Astrocyte (in vitro differentiated cells and primary cell): ENCODE data around the gene PIK3CD. TPM values are rescaled to one million over a fixed set of nuclear protein-coding genes. Genes with fewer than 3 reads are reported as not detected.

ENCODE experiments used
- DNase-seq: peaks from one replicate; pipeline ENCODE4 v3.0.0-alpha.2; 2010; ENCODE audit warnings: low read depth
- FAIRE-seq: peaks from 2 replicates; lab custom pipeline; 2011; peaks lifted over from hg19 to GRCh38; lab: Jason Lieb, UNC
- H2AFZ ChIP-seq: 2 replicates; pipeline ENCODE4 v1.6.0; 2012; ENCODE audit warnings: low read depth, low read length, inconsistent platforms
- H3K27ac ChIP-seq: 2 replicates; pipeline ENCODE4 v1.5.1; 2011; ENCODE audit warnings: low read depth, low read length, inconsistent platforms
- H3K27me3 ChIP-seq: 2 replicates; pipeline ENCODE4 v1.6.0; 2011; ENCODE audit warnings: low read length, inconsistent platforms; ENCODE audit not compliant: insufficient read depth
- H3K36me3 ChIP-seq: 2 replicates; pipeline ENCODE4 v1.5.1; 2011; ENCODE audit warnings: low read length, inconsistent platforms; ENCODE audit not compliant: insufficient read depth
- H3K4me1 ChIP-seq: 2 replicates; pipeline ENCODE4 v1.5.1; 2011; ENCODE audit warnings: low read length, inconsistent platforms; ENCODE audit not compliant: insufficient read depth
- H3K4me2 ChIP-seq: 2 replicates; pipeline ENCODE4 v1.6.0; 2012; ENCODE audit warnings: low read length, inconsistent platforms
- H3K4me3 ChIP-seq: 2 replicates; pipeline ENCODE4 v1.5.1; 2011; ENCODE audit warnings: low read depth, mild to moderate bottlenecking, low read length, inconsistent platforms; ENCODE audit not compliant: insufficient read depth
- H3K79me2 ChIP-seq: 2 replicates; pipeline ENCODE4 v1.6.0; 2012; ENCODE audit warnings: mild to moderate bottlenecking, low read length, inconsistent platforms; ENCODE audit not compliant: insufficient read depth
- H3K9ac ChIP-seq: 2 replicates; pipeline ENCODE4 v1.6.0; 2012; ENCODE audit warnings: mild to moderate bottlenecking, low read length, inconsistent platforms
- H3K9me3 ChIP-seq: 2 replicates; pipeline ENCODE4 v1.5.1; 2012; ENCODE audit warnings: low read depth, mild to moderate bottlenecking, low read length, inconsistent platforms; ENCODE audit not compliant: insufficient read depth
- H4K20me1 ChIP-seq: 2 replicates; pipeline ENCODE4 v1.6.0; 2012; ENCODE audit warnings: low read length, inconsistent platforms; ENCODE audit not compliant: insufficient read depth
- H3K27ac Mint-ChIP-seq: one replicate; pipeline ENCODE4 v1.8.0; 2021; ENCODE audit warnings: mild to moderate bottlenecking, mixed read lengths; ENCODE audit not compliant: unreplicated experiment
- H3K27me3 Mint-ChIP-seq: one replicate; pipeline ENCODE4 v1.8.0; 2021; ENCODE audit warnings: low read depth, mixed read lengths; ENCODE audit not compliant: unreplicated experiment
- H3K36me3 Mint-ChIP-seq: one replicate; pipeline ENCODE4 v1.8.0; 2021; ENCODE audit warnings: low read depth, mixed read lengths; ENCODE audit not compliant: unreplicated experiment
- H3K4me1 Mint-ChIP-seq: one replicate; pipeline ENCODE4 v1.8.0; 2021; ENCODE audit warnings: low read depth, mixed read lengths; ENCODE audit not compliant: unreplicated experiment
- H3K4me3 Mint-ChIP-seq: one replicate; pipeline ENCODE4 v1.8.0; 2021; ENCODE audit warnings: mild to moderate bottlenecking, moderate library complexity, mixed read lengths; ENCODE audit not compliant: unreplicated experiment
- H3K9me3 Mint-ChIP-seq: one replicate; pipeline ENCODE4 v1.8.0; 2021; ENCODE audit warnings: mild to moderate bottlenecking, mixed read lengths; ENCODE audit not compliant: unreplicated experiment
- CTCF ChIP-seq: IDR thresholded peaks from 2 replicates; pipeline ENCODE4 v1.5.1; 2011; ENCODE audit warnings: low read depth, mild to moderate bottlenecking, inconsistent platforms, low read length, moderate library complexity; ENCODE audit not compliant: insufficient read depth
- EZH2 ChIP-seq: IDR thresholded peaks from 2 replicates; pipeline ENCODE4 v1.6.1; 2012; ENCODE audit warnings: mild to moderate bottlenecking, low read length, inconsistent platforms; ENCODE audit not compliant: insufficient read depth
- total RNA-seq: library from RNA; stranded (reverse); gene quantifications from 2 replicates; pipeline ENCODE4 v1.2.1, GENCODE V29; 2021

PIK3CD gene
- total RNA-seq, 1 donor from 2014 or later: 29.5 TPM

GRCh38 chr1:9610548-9610947 lies 41.0 kb upstream of the PIK3CD start:
- Histone ChIP-seq H4K20me1 (peaks cover 5% of the 10 kb centered on the region), H3K79me2 (no peaks in the 10 kb centered on the region), H2AFZ (no peak overlapping the region), H3K36me3 (no peaks in the 10 kb centered on the region), H3K4me1 (no peaks in the 10 kb centered on the region), H3K9ac (no peak overlapping the region), H3K4me3 (no peak overlapping the region), H3K4me2 (no peak overlapping the region), H3K27ac (no peak overlapping the region), H3K27me3 (no peaks in the 10 kb centered on the region), H3K9me3 (no peaks in the 10 kb centered on the region)
- Mint-ChIP-seq H3K4me3 (no peak overlapping the region), H3K4me1 (no peaks in the 10 kb centered on the region), H3K9me3 (no peaks in the 10 kb centered on the region), H3K27ac (no peak overlapping the region), H3K36me3 (peaks cover 3% of the 10 kb centered on the region), H3K27me3 (peaks cover 8% of the 10 kb centered on the region)
- DNase-seq (no peak), FAIRE-seq (no peak)
- no peak for TF ChIP-seq CTCF
- no peak for TF ChIP-seq EZH2

- H3K9ac ChIP-seq: no peak overlapping the region
- Mint-ChIP-seq H3K9me3 (no peaks in the 10 kb centered on the region), H3K27me3 (peaks cover 3% of the 10 kb centered on the region), H3K4me3 (no peak overlapping the region), H3K27ac (no peak overlapping the region), H3K4me1 (no peaks in the 10 kb centered on the region), H3K36me3 (peaks cover 3% of the 10 kb centered on the region)
- no peaks in the 10 kb centered on the region for H3K27me3 ChIP-seq
- H3K4me1 ChIP-seq: no peaks in the 10 kb centered on the region
- DNase-seq: no peak
- H2AFZ ChIP-seq: no peak overlapping the region
- no peak overlapping the region for H3K4me2 ChIP-seq
- no peak overlapping the region for H3K4me3 ChIP-seq
- no peaks in the 10 kb centered on the region for H3K9me3 ChIP-seq
- no peak overlapping the region for H3K27ac ChIP-seq
- peaks cover 2% of the 10 kb centered on the region for H4K20me1 ChIP-seq
- no peak for TF ChIP-seq CTCF
- no peak for TF ChIP-seq EZH2
- H3K79me2 ChIP-seq: no peaks in the 10 kb centered on the region
- no peaks in the 10 kb centered on the region for H3K36me3 ChIP-seq
- FAIRE-seq: no peak
These were observed 39.8 kb upstream of the PIK3CD start for GRCh38 chr1:9611716-9612115.

DNA sequence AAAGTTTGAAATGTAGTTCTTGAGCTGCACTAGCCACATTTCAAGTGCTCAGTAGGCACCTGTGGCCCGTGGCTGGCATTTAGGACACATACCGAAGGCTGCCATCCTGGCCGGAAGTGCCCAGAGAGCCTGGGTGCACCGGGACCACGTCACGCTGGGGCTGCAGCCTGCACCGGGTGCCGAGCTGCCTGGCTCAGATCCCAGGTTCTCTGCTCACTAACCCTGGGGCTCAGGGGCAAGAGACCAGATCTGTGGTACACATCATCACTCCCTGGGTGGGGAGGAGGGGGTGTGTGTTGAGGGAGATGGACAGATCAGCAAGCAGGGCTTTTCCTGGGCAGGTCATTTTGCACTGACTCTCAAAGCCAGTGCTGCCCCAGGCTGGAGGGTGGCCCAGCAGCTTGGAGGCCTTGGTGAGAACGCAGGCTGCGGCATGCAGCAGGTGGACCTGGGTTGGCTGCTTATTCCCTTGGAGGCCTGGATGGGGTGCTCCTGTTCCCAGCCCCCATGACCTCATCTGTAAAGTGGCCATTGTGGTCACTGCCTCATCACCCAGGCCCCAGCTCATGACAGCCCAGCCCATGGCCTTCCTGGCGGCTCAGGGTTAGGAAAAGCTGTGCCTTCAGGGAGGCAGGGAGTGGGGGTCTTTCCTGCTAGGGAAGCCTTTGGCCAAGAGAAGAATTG lies 39.2 kb upstream of the PIK3CD start:
- no peaks in the 10 kb centered on the region for H3K9me3 Mint-ChIP-seq
- Histone ChIP-seq H4K20me1 (no peaks in the 10 kb centered on the region), H3K27me3 (no peaks in the 10 kb centered on the region), H3K36me3 (no peaks in the 10 kb centered on the region), H3K27ac (no peak overlapping the region), H3K4me2 (no peak overlapping the region), H2AFZ (no peak overlapping the region), H3K79me2 (no peaks in the 10 kb centered on the region), H3K4me3 (no peak overlapping the region), H3K9me3 (no peaks in the 10 kb centered on the region), H3K4me1 (no peaks in the 10 kb centered on the region), H3K9ac (no peak overlapping the region)
- H3K4me3 Mint-ChIP-seq: no peak overlapping the region
- peaks cover 3% of the 10 kb centered on the region for H3K36me3 Mint-ChIP-seq
- FAIRE-seq (no peak), DNase-seq (no peak)
- TF ChIP-seq CTCF (no peak), EZH2 (no peak)
- no peak overlapping the region for H3K27ac Mint-ChIP-seq
- H3K27me3 Mint-ChIP-seq: peaks cover 3% of the 10 kb centered on the region
- H3K4me1 Mint-ChIP-seq: peaks cover 1% of the 10 kb centered on the region
